C1 segment of cervical spinal cord (tissue), 14 donors: Measurements from ENCODE around the gene B3GNT8.
"Not testable (repeated sequence)": the region's sequence is repeated elsewhere in the genome, so short reads cannot be mapped to it uniquely, and the experiment has no call there.

Source experiments
- DNase-seq, 14 donors: peaks; one replicate each; lab custom pipeline; 2025; lab: John Stamatoyannopoulos, UW

The B3GNT8 gene

DNA sequence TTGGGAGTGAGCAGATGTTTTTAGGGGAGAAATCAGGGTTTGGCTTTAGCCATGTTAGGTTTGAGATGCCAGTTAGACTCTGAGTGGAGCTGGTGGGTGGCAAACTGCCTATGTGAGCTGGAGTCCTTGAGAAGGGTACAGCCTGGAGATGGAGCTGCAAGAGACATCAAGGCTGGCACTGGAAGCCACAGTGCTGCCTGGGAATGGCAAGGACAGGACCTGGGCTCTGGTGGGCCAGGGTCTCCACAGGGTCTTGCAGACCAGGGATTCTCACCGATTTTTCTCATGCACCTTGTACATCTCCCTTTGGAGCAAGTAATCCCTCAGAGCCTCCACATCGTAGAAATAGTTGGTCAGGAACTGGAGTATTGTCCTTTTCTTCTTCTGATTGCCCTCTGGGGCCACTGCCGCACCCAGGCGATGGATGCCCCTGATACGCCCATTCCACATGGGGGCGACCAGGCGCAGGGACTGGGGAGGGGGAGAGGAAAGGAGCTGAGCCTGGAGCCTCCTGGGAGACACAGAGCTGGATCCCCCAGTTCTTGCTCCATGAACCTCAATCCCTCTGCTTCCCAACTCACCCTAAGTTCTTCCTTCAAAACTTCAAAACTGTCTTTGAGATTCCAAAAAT is 10.9 kb upstream of the B3GNT8 start:
- DNase-seq = no peak

DNA sequence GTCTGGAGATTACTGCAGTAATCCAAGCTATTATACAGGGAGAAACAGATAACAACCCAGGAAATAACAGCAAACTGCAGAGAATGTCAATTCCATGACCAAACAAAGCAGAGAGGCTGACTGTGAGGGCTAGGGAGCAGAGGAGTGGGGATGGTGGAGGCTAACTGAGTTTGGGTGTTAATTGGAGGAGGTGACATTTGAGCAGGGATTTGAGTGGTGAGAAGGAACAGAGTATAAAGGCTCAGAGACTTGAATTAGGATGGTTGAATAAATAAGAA is 9.4 kb upstream of the B3GNT8 start:
- DNase-seq = no peak

- DNase-seq = no peak
These were observed 8.9 kb upstream of the B3GNT8 start for GRCh38 chr19:41435936-41436673.

DNA sequence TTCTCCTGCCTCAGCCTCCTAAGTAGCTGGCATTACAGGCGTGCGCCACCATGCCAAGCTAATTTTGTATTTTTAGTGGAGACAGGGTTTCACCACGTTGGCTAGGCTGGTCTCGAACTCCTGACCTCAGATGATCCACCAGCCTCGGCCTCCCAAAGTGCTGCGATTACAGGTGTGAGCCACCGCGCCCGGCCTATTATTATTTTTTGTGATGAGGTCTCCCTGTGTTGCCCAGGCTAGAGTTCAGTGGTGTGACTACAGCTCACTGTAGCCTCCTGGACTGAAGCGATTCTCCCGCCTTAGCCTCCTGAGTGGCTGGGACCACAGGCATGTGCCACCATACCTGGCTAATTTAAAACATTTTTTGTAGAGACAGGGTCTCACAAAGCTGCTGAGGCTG is 8.2 kb upstream of the B3GNT8 start:
- not testable (repeated sequence) for DNase-seq

- no peak for DNase-seq
These were observed 7.3 kb upstream of the B3GNT8 start for GRCh38 chr19:41434450-41434849.

DNA sequence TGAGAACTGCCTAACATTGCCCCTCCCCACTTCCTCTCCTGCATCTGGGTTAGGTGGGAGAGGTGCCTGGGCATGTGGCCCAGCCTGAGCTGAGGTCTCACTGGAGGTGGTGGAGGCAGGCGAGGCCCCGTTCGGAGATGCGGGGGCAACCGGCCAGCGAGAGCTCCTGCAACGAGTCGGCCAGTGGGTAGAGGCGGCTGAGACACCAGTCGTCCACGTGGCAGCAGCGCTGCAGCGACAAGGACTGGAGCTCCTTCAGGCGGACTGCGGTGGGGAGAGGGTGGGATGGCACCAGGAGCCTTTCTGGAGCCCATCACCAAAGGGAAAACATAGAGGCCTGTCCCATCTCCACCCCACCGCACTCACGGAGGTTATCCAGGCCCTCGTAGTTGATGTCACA is 6.0 kb upstream of the B3GNT8 start:
- DNase-seq = no peak

- DNase-seq = peak in 2 of 14 donors; percentile 4 to 7
These were observed 4.5 kb upstream of the B3GNT8 start for GRCh38 chr19:41431426-41432386.

- DNase-seq = no peak
These were observed 3.7 kb upstream of the B3GNT8 start for GRCh38 chr19:41430922-41431321.

GRCh38 chr19:41428481-41428859 is 1.3 kb upstream of the B3GNT8 start:
- DNase-seq = no peak

DNA sequence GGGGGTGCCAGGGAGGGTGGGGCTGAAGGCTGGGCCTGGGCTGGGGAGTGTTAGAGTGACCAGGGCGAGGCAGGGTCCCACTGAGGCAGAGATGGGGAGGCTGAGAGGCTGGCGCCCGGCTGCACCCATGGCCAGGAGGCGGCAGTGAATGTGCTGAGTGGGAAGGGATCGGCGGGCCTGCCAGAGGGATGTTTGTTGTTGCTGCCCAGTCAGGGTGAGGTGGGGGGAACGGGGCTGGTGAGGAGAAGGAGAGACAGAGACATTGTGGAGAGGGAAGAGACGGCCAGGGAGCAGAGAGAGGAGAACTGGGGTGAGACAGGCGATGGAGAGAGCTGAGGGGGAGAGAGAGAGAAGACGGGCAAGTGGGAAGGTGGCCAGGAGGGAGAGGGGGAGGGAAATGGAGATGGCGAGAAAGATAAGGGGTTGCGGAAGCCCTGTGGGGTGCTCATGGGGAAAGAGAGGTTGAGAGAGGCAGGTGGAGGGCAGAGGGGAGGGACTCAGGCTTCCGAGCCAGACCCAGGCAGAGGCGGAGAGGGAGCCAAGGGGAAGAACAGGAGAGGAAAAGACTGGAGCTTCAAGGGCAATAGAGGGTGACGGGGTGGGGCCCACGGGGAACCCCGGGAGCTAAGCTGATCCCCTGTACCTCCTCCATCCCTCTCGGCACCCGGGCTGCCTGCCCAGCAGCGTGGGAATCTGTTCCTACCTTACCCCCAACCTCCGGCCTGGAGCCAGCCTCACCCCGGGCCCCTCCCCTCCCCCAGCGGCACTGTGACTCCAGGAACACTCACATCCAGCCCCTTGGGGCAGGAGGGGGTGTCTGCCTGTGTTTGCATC is 690 bp upstream of the B3GNT8 start:
- DNase-seq = peak in 1 of 14 donors; percentile 48

GRCh38 chr19:41426116-41426841 is 895 bp downstream of the B3GNT8 start:
- DNase-seq = no peak

DNA sequence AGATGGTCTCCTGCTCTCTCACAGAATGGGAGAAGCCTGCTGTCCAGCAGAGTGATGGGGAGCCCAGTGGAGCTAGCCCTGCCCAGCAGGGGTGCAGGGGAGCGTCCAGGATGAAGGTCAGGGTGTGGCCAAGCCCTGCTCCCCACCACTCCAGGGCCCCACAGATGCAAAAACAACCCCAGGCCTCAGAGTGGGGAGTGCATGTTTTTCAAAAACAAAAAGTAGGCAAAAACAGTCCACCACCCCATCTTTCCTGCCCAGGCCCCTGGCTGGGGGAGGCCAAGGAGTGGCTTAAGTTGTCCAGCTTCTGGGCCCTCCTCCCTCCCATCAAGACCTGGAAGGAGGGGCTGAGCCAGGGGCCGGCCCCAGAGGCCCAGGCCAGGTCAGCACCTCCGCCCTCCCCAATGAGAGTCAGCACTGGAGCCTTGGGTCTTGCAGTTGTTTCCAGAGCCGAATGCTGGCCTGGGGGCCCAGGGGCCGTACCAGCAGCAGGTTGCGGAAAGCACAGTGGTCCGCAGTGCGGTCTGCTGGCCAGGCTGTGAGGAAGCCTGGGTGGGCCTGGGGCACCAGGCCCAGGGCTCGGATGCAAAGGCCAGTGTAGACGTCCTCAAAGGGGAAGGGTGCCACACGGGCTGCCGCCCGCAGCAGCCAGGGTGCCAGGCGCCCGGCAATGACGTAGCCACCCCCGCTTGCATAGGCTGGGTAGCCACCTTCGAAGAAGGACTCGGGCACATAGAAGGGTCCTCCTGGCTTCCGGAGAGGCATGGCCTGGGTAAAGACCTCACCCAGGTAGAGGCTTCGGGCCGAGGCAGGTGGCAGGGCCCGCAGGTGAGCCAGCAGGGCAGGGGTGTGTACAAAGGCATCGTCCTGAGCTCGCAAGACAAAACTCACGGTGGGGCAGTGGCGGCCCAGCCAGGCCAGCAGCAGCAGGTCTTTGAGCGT is 1.7 kb downstream of the B3GNT8 start:
- DNase-seq = no peak

GRCh38 chr19:41424335-41425173 is 2.6 kb downstream of the B3GNT8 start:
- no peak for DNase-seq

- DNase-seq = no peak
These were observed 4.2 kb downstream of the B3GNT8 start for GRCh38 chr19:41422955-41423354.

DNA sequence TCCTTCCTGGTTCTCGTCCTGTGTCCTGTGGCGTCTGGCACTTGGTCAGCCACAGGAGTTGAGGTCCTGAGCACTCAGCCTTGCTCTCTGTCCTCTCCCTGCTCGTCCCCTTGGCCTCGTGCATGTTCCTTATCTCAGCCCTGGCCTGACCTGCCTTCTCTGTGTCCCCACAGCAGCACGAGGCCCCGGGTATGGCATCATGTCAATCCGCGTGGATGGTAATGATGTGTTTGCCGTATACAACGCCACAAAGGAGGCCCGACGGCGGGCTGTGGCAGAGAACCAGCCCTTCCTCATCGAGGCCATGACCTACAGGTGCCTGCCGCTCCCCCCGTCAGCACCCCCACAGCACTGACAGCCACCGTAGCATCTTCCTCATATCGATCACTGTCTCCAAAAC is 4.7 kb downstream of the B3GNT8 start:
- no peak for DNase-seq

- no peak for DNase-seq
These were observed 5.2 kb downstream of the B3GNT8 start for GRCh38 chr19:41421973-41422372.

DNA sequence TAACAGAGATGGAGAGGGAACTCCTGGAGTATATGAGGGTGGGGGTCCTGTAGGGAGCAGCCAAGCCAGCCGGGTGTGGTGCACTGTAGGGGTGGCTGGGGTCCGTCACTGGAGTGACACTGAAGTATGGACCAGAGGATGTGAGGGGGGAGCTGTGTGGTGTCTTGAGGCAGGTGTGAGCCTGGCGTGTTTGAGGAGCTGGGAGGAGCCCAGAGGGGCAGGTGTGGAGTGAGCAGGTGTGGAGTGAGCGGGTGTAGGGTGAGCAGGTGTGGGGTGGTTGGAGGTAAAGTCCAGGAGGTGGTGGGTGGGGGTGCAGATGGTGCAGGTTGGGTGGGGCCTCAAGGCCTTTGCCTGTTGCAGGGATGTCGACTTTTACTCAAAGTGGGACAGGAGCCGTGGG is 5.9 kb downstream of the B3GNT8 start:
- no peak for DNase-seq

DNA sequence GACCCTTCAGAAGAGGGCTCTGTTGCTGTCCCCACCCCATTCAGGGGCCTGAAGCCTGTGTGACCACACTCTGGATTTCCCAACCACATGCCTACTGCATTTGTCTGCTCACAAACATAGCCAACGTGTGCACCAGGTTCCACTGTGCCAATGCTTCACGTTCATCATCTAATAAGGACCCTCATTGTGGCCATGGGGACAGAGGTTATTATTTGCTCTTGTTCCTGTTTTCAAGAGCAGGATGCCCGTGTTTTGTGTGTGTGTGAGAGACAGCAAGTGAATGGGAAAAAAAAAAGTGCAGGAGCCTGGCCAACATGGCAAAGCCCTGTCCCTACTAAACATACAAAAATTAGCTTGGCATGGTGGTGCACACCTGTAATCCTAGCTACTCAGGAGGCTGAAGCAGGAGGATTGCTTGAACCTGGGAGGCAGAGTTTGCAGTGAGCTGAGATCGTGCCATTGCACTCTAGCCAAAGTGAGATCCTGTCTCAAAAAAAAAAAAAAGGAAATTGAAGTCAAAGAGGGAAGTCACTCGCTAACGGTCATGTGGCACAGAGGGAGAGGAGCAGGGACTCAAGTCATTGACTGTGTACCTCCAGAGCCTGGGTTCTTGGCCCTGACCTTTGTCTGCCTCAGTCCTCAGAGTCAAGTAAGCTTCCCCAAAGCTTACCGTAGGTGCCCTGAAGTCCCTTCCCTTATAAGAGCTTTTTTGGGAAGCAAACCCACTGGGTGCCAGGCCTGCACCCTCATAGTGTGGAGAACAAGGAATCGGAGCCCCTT is 6.9 kb downstream of the B3GNT8 start:
- peak in 3 of 14 donors; percentile 9 to 24 (median 19) for DNase-seq
